Stimulated activated CD4-positive, alpha-beta T cell treated with anti-CD3 and anti-CD28 coated beads, Interleukin-12 subunit alpha, Interleukin-12 subunit beta, amount 100 ng/mL, for 24 hours (primary cell): ENCODE data around the gene FUNDC1.

Experiments used
- DNase-seq, 2 experiments: peaks; one replicate each; pipeline ENCODE4 v3.0.0-alpha.2; 2020; ENCODE audit warnings: low read depth in 2 of 2

Gene FUNDC1

DNA sequence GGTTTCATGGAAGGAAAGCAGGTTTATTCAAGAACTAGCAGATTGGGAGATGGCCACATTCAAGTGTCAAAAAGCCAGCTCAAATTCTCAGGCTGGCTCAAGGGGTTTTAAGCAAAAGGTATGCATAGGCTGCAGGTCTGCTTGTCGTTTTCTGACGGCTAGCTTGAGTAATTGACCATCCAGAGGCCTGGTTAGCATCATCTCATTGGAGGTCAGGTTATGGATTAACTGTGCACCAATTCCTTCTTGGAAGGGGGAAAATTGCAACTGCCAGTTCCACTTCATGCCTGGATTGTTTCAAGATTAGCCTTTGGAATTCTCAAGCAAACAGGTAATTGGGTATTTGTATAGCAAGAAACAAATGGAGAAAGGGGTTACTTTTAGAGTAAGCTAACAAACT is 62.1 kb downstream of the FUNDC1 start:
- DNase-seq: no peak

DNA sequence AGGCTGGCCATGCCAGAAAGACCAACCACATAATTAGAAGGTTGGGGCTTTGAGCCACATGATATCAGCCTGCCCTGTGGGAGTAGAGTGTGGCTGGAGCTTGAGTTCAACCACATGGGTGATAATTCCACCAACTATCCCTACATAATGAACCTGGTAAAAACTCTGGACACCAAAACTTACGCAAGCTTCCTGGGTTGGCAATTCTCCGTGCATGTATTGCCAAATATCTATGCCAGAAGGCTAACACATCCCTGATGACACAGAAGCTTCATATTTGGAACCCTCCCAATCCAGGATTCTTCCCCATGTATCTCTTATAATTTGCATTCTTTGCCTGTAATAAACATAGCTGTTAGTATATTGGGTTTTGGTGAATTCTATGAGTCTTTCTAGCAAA is 68.2 kb downstream of the FUNDC1 start:
- no peak for DNase-seq
